ENCODE measurements around the gene NUDT14. TPM values are rescaled to one million over a fixed set of nuclear protein-coding genes. Genes with fewer than 3 reads are reported as not detected.

NUDT14 gene
- total RNA-seq, 4 donors from 2014 or later, result 9.7 to 17.6 (median 15.4) TPM

GRCh38 chr14:105220699-105221597 is 39.8 kb upstream of the NUDT14 start:
- Histone ChIP-seq H3K27me3 (no peaks in the 10 kb centered on the region), H3K4me1 (peaks cover 0 to 31% (median 7%) of the 10 kb centered on the region in 3 donors), H3K4me3 (no peak overlapping the region), H3K9me3 (no peaks in the 10 kb centered on the region), H3K36me3 (peaks cover 17 to 98% (median 39%) of the 10 kb centered on the region in 3 donors), H3K27ac (no peak overlapping the region)
- intact Hi-C loops (cut with DNase I), result no loop called here
- 93% methylated on average over 3 of the region's 29 CpGs; no CpG with 5 or more reads in 1 of the 2 donors for WGBS, 2 donors
- DNase-seq, result no peak
- TF ChIP-seq POLR2A (IDR thresholded peaks at IDR 0.05) (no peak), CTCF (IDR thresholded peaks at IDR 0.05) (no peak)

- peaks cover 17 to 92% (median 31%) of the 10 kb centered on the region in 3 donors for H3K36me3 ChIP-seq
- intact Hi-C loops (cut with DNase I), result no loop called here
- no peak overlapping the region for H3K4me3 ChIP-seq
Observed at GRCh38 chr14:105219753-105220152, 38.6 kb upstream of the NUDT14 start.

GRCh38 chr14:105219043-105219612 is 38.0 kb upstream of the NUDT14 start:
- intact Hi-C loops (cut with DNase I), result no loop called here
- no peaks in the 10 kb centered on the region for H3K9me3 ChIP-seq
- no peak overlapping the region for H3K4me3 ChIP-seq
- no peaks in the 10 kb centered on the region for H3K27me3 ChIP-seq
- 93 to 96% methylated on average over 12 to 14 of the region's 29 CpGs for whole genome bisulfite sequencing, 2 donors
- H3K36me3 ChIP-seq, result peaks cover 17 to 92% (median 31%) of the 10 kb centered on the region in 3 donors
- TF ChIP-seq POLR2A (IDR thresholded peaks at IDR 0.05), result no peak
- TF ChIP-seq CTCF (IDR thresholded peaks at IDR 0.05), result no peak
- no peak for DNase-seq
- peaks cover 0 to 14% (median 0%) of the 10 kb centered on the region in 3 donors for H3K4me1 ChIP-seq
- no peak overlapping the region for H3K27ac ChIP-seq

More at GRCh38 chr14:105219753-105220152, 38.6 kb upstream of the NUDT14 start:
- TF ChIP-seq POLR2A (IDR thresholded peaks at IDR 0.05), result no peak
- no peak for TF ChIP-seq CTCF (IDR thresholded peaks at IDR 0.05)
- Histone ChIP-seq H3K4me1 (peaks cover 0 to 20% (median 4%) of the 10 kb centered on the region in 3 donors), H3K27me3 (no peaks in the 10 kb centered on the region), H3K9me3 (no peaks in the 10 kb centered on the region), H3K27ac (no peak overlapping the region)
- WGBS, 2 donors, result 82 to 100% methylated on average over 1 to 2 of the region's 17 CpGs
- no peak for DNase-seq

GRCh38 chr14:105218611-105219010 is 37.5 kb upstream of the NUDT14 start:
- no peak for TF ChIP-seq CTCF (IDR thresholded peaks at IDR 0.05)
- no peak for TF ChIP-seq POLR2A (IDR thresholded peaks at IDR 0.05)
- Histone ChIP-seq H3K4me3 (no peak overlapping the region), H3K4me1 (peaks cover 0 to 9% (median 0%) of the 10 kb centered on the region in 3 donors), H3K27ac (no peak overlapping the region), H3K36me3 (peaks cover 17 to 92% (median 31%) of the 10 kb centered on the region in 3 donors), H3K9me3 (no peaks in the 10 kb centered on the region), H3K27me3 (no peaks in the 10 kb centered on the region)
- no peak for DNase-seq
- 90 to 100% methylated on average over 2 of the region's 19 CpGs for WGBS, 2 donors
- intact Hi-C loops (cut with DNase I), result no loop called here

GRCh38 chr14:105217774-105218173 is 36.7 kb upstream of the NUDT14 start:
- WGBS, 2 donors, result no CpG with 5 or more reads among the region's 11 CpGs

More at GRCh38 chr14:105217774-105218173, 36.7 kb upstream of the NUDT14 start:
- no peaks in the 10 kb centered on the region for H3K27me3 ChIP-seq
- intact Hi-C loops (cut with DNase I), result no loop called here
- H3K4me3 ChIP-seq, result no peak overlapping the region
- H3K9me3 ChIP-seq, result no peaks in the 10 kb centered on the region
- no peak for DNase-seq
- no peak for TF ChIP-seq CTCF (IDR thresholded peaks at IDR 0.05)
- no peak for TF ChIP-seq POLR2A (IDR thresholded peaks at IDR 0.05)
- H3K27ac ChIP-seq, result no peak overlapping the region
- H3K36me3 ChIP-seq, result peaks cover 17 to 92% (median 31%) of the 10 kb centered on the region in 3 donors
- peaks cover 0 to under 1% (median 0%) of the 10 kb centered on the region in 3 donors for H3K4me1 ChIP-seq

Data from esophagus squamous epithelium (tissue), 5 donors.